ENCODE measurements around the gene INSYN2B. TPM values are rescaled to one million over a fixed set of nuclear protein-coding genes. Genes with fewer than 3 reads are reported as not detected.

The INSYN2B gene
- total and polyA plus RNA-seq, 3 donors from 2014 or later: 0.37 to 2.3 (median 1.0) TPM

- DNase-seq: no peak
- Histone ChIP-seq H3K4me3 (no peak overlapping the region), H3K27me3 (no peaks in the 10 kb centered on the region), H3K27ac (no peak overlapping the region), H3K36me3 (ENCODE audit: low read depth, missing control alignments) (no peaks in the 10 kb centered on the region), H3K9me3 (no peaks in the 10 kb centered on the region), H3K4me1 (no peaks in the 10 kb centered on the region)
- TF ChIP-seq CTCF (IDR thresholded peaks at IDR 0.05): no peak
- no peak for TF ChIP-seq POLR2A (IDR thresholded peaks at IDR 0.05)
- WGBS, 2 donors: 89 to 100% methylated on average over 1 of the region's 1 CpG
- intact Hi-C loops (cut with DNase I; ENCODE audit: low total_unique reads): no loop called here
Observed at GRCh38 chr5:169922474-169922873, 57.8 kb downstream of the INSYN2B start.

GRCh38 chr5:169921949-169922348 is 58.3 kb downstream of the INSYN2B start:
- DNase-seq: no peak
- intact Hi-C loops (cut with DNase I; ENCODE audit: low total_unique reads): no loop called here
- WGBS, 2 donors: 75 to 77% methylated on average over 1 of the region's 1 CpG
- Histone ChIP-seq H3K4me1 (no peaks in the 10 kb centered on the region), H3K9me3 (no peaks in the 10 kb centered on the region), H3K27me3 (no peaks in the 10 kb centered on the region), H3K27ac (no peak overlapping the region), H3K4me3 (no peak overlapping the region), H3K36me3 (ENCODE audit: low read depth, missing control alignments) (no peaks in the 10 kb centered on the region)
- TF ChIP-seq POLR2A (IDR thresholded peaks at IDR 0.05): no peak
- TF ChIP-seq CTCF (IDR thresholded peaks at IDR 0.05): no peak

- intact Hi-C loops (cut with DNase I; ENCODE audit: low total_unique reads): no loop called here
- no peak for TF ChIP-seq POLR2A (IDR thresholded peaks at IDR 0.05)
- TF ChIP-seq CTCF (IDR thresholded peaks at IDR 0.05): no peak
- Histone ChIP-seq H3K36me3 (ENCODE audit: low read depth, missing control alignments) (no peaks in the 10 kb centered on the region), H3K27me3 (no peaks in the 10 kb centered on the region), H3K4me1 (no peaks in the 10 kb centered on the region), H3K9me3 (no peaks in the 10 kb centered on the region), H3K4me3 (no peak overlapping the region), H3K27ac (no peak overlapping the region)
- no peak for DNase-seq
- 42 to 54% methylated on average over 3 of the region's 3 CpGs for WGBS, 2 donors
Observed at GRCh38 chr5:169921384-169921783, 58.9 kb downstream of the INSYN2B start.

GRCh38 chr5:169920474-169920873 is 59.8 kb downstream of the INSYN2B start:
- Histone ChIP-seq H3K27me3 (no peaks in the 10 kb centered on the region), H3K27ac (no peak overlapping the region), H3K9me3 (no peaks in the 10 kb centered on the region), H3K4me1 (no peaks in the 10 kb centered on the region), H3K36me3 (ENCODE audit: low read depth, missing control alignments) (no peaks in the 10 kb centered on the region), H3K4me3 (no peak overlapping the region)
- 80 to 89% methylated on average over 3 of the region's 3 CpGs for WGBS, 2 donors
- TF ChIP-seq POLR2A (IDR thresholded peaks at IDR 0.05) (no peak), CTCF (IDR thresholded peaks at IDR 0.05) (no peak)
- DNase-seq: no peak
- intact Hi-C loops (cut with DNase I; ENCODE audit: low total_unique reads): no loop called here

GRCh38 chr5:169918228-169918627 is 62.1 kb downstream of the INSYN2B start:
- H3K9me3 ChIP-seq: no peaks in the 10 kb centered on the region
- H3K4me3 ChIP-seq: no peak overlapping the region
- DNase-seq: no peak
- H3K27me3 ChIP-seq: no peaks in the 10 kb centered on the region
- H3K27ac ChIP-seq: no peak overlapping the region
- H3K36me3 ChIP-seq (ENCODE audit: low read depth, missing control alignments): no peaks in the 10 kb centered on the region
- WGBS, 2 donors: 70 to 77% methylated on average over 2 of the region's 2 CpGs
- no peaks in the 10 kb centered on the region for H3K4me1 ChIP-seq
- intact Hi-C loops (cut with DNase I; ENCODE audit: low total_unique reads): no loop called here
- TF ChIP-seq POLR2A (IDR thresholded peaks at IDR 0.05): no peak
- no peak for TF ChIP-seq CTCF (IDR thresholded peaks at IDR 0.05)
